CD14-positive monocyte (primary cell): Measurements from ENCODE around the gene GTPBP8. TPM values are rescaled to one million over a fixed set of nuclear protein-coding genes. Genes with fewer than 3 reads are reported as not detected.

Experiments
- DNase-seq, 3 donors: peaks; one replicate each; pipeline ENCODE4 v3.0.0-alpha.2; 2011 to 2022
- H2AFZ ChIP-seq: 2 replicates; pipeline ENCODE4 v1.6.0; 2012; ENCODE audit warnings: mild to moderate bottlenecking, low read depth, low read length, inconsistent platforms; ENCODE audit not compliant: insufficient read depth, poor library complexity, severe bottlenecking
- H3K27ac ChIP-seq, 2 donors: 1 replicate in 1 of 2; 2 replicates in 1 of 2; pipeline ENCODE4 v1.5.1; 2012 to 2013; ENCODE audit warnings: low read length in 2 of 2, control low read depth in 1 of 2, inconsistent platforms in 1 of 2, low read depth in 1 of 2, mild to moderate bottlenecking in 1 of 2
- H3K27me3 ChIP-seq, 2 donors: one replicate each; pipeline versions ENCODE4 v1.6.0 to v1.6.1; 2011 to 2013; ENCODE audit warnings: low read length in 2 of 2; ENCODE audit not compliant: control insufficient read depth in 2 of 2, insufficient read depth in 2 of 2
- H3K36me3 ChIP-seq, 2 donors: replicated peaks in 1 of 2; 1 replicate in 1 of 2; 2 replicates in 1 of 2; pipeline versions ENCODE4 v1.5.1 to v1.6.1; 2012 to 2013; ENCODE audit warnings: low read length in 2 of 2, control low read depth in 1 of 2, inconsistent platforms in 1 of 2, mild to moderate bottlenecking in 1 of 2; ENCODE audit not compliant: insufficient read depth in 2 of 2, control insufficient read depth in 1 of 2
- H3K4me1 ChIP-seq, 2 donors: 1 replicate in 1 of 2; 2 replicates in 1 of 2; pipeline versions ENCODE4 v1.5.1 to v1.6.1; 2012 to 2013; ENCODE audit warnings: low read length in 2 of 2, control low read depth in 1 of 2, inconsistent platforms in 1 of 2, mild to moderate bottlenecking in 1 of 2, moderate library complexity in 1 of 2; ENCODE audit not compliant: insufficient read depth in 2 of 2, control insufficient read depth in 1 of 2
- H3K4me2 ChIP-seq: replicated peaks from 2 replicates; pipeline ENCODE3; 2012; ENCODE audit warnings: low read length, moderate library complexity, mild to moderate bottlenecking; ENCODE audit not compliant: poor library complexity, severe bottlenecking; ENCODE audit errors: extremely low read depth
- H3K4me3 ChIP-seq, 3 experiments: fragments of 200-600 bp in 1 of 3; sonication (generic) in 1 of 3; replicated peaks in 1 of 3; 1 replicate in 2 of 3; 2 replicates in 1 of 3; pipeline ENCODE4 v1.5.1; 2011 to 2013; ENCODE audit warnings: low read length in 3 of 3, mild to moderate bottlenecking in 3 of 3, control low read depth in 2 of 3, low read depth in 2 of 3, inconsistent platforms in 1 of 3, moderate library complexity in 1 of 3
- H3K79me2 ChIP-seq: 2 replicates; pipeline ENCODE4 v1.6.0; 2012; ENCODE audit warnings: mild to moderate bottlenecking, control low read depth, inconsistent platforms, low read length, moderate library complexity; ENCODE audit not compliant: insufficient read depth
- H3K9ac ChIP-seq: 2 replicates; pipeline ENCODE4 v1.6.0; 2017; ENCODE audit warnings: low read length, mild to moderate bottlenecking; ENCODE audit not compliant: insufficient read depth, poor library complexity, severe bottlenecking
- H3K9me3 ChIP-seq, 2 donors: replicated peaks in 1 of 2; 1 replicate in 1 of 2; 2 replicates in 1 of 2; pipeline versions ENCODE4 v1.5.1 to v1.6.1; 2012 to 2013; ENCODE audit warnings: low read length in 2 of 2, control low read depth in 1 of 2; ENCODE audit not compliant: control insufficient read depth in 1 of 2, insufficient read depth in 1 of 2
- H4K20me1 ChIP-seq: 2 replicates; pipeline ENCODE4 v1.6.0; 2012; ENCODE audit warnings: mild to moderate bottlenecking, low read length, control low read depth, moderate library complexity; ENCODE audit not compliant: insufficient read depth
- H3K27ac Mint-ChIP-seq, 7 donors: one replicate each; pipeline ENCODE4 v1.8.0; 2020; ENCODE audit warnings: mild to moderate bottlenecking in 7 of 7, mixed read lengths in 7 of 7, moderate library complexity in 6 of 7, inconsistent platforms in 2 of 7
- H3K27me3 Mint-ChIP-seq, 3 donors: one replicate each; pipeline ENCODE4 v1.8.0; 2021 to 2022; ENCODE audit warnings: low read depth in 3 of 3, mild to moderate bottlenecking in 3 of 3, mixed read lengths in 3 of 3, moderate library complexity in 3 of 3, inconsistent platforms in 1 of 3
- H3K36me3 Mint-ChIP-seq, 2 donors: one replicate each; pipeline ENCODE4 v1.8.0; 2020; ENCODE audit warnings: mixed read lengths in 2 of 2, inconsistent platforms in 1 of 2, mild to moderate bottlenecking in 1 of 2
- H3K4me1 Mint-ChIP-seq: one replicate; pipeline ENCODE4 v1.8.0; 2020; ENCODE audit warnings: mild to moderate bottlenecking, mixed read lengths
- H3K4me3 Mint-ChIP-seq, 2 donors: one replicate each; pipeline ENCODE4 v1.8.0; 2020; ENCODE audit warnings: mild to moderate bottlenecking in 2 of 2, mixed read lengths in 2 of 2, moderate library complexity in 1 of 2
- H3K9me3 Mint-ChIP-seq, 7 donors: one replicate each; pipeline ENCODE4 v1.8.0; 2020 to 2022; ENCODE audit warnings: mixed read lengths in 7 of 7, mild to moderate bottlenecking in 6 of 7, moderate library complexity in 6 of 7, inconsistent platforms in 2 of 7
- WGBS: methylation state at CpG from one replicate; pipeline ENCODE4 v1.1.5; 2013; ENCODE audit warnings: missing lambda C conversion rate; ENCODE audit not compliant: insufficient coverage; 5-methylcytosine and 5-hydroxymethylcytosine counted together
- intact Hi-C, 2 donors: fragments of 100-400 bp; cut with micrococcal nuclease; formaldehyde crosslinking; loops; one replicate each; pipeline versions ENCODE4 v1.15.0 to v1.15.1; 2023
- polyA plus RNA-seq, 3 donors: library from polyadenylated mRNA; depleted of rRNA in 1 of 3; unstranded in 2 of 3; stranded (reverse) in 1 of 3; fragments of 300-500 nt in 2 of 3; fragments of >200 nt in 1 of 3; fragmentation: Illumina TruSeq in 2 of 3; gene quantifications; 1 replicate in 2 of 3; 2 replicates in 1 of 3; pipeline ENCODE4 v1.2.3, GENCODE V29; 2012 to 2021
- TF ChIP-seq, protein P1 (sequence below): fragments of 200-600 bp; IDR thresholded peaks from one replicate; pipeline ENCODE4 v1.8.0; 2022; ENCODE audit warnings: antibody characterized with exemption, mild to moderate bottlenecking

The GTPBP8 gene
- polyA plus RNA-seq, 3 donors: 6.0 to 10.8 (median 9.8) TPM

DNA sequence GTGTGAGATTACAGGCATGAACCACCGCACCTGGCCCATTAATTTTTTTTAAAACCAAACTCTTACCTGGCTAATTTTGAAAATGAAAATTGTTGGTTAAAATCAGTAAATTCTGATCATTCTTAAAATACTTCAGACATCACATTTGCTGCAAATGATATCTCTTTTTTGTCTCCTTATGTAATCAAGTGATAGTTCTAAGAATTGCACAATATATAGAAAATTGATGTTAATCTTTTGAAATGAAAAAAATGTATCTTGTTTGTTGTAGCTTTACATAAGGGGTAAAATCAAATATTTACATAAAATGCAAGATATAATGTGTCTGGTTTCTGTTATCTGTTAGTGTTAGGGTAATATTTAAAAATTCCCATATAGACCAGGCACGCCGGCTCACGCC lies 5.0 kb downstream of the GTPBP8 start:
- peaks cover 5 to 19% of the 10 kb centered on the region in 2 donors for H3K4me1 ChIP-seq
- no peak overlapping the region for H2AFZ ChIP-seq
- Mint-ChIP-seq H3K36me3 (peaks cover 31 to 44% of the 10 kb centered on the region in 2 donors), H3K4me3 (no peak overlapping the region), H3K27ac (no peak overlapping the region), H3K4me1 (peaks cover 20% of the 10 kb centered on the region), H3K27me3 (no peaks in the 10 kb centered on the region), H3K9me3 (no peaks in the 10 kb centered on the region)
- intact Hi-C loops: no loop called here
- H3K27ac ChIP-seq: no peak overlapping the region
- no peak overlapping the region for H3K4me3 ChIP-seq
- H3K36me3 ChIP-seq: peaks cover 29 to 52% of the 10 kb centered on the region in 2 donors
- H4K20me1 ChIP-seq: no peaks in the 10 kb centered on the region
- no peaks in the 10 kb centered on the region for H3K27me3 ChIP-seq
- TF ChIP-seq, protein P1, sequence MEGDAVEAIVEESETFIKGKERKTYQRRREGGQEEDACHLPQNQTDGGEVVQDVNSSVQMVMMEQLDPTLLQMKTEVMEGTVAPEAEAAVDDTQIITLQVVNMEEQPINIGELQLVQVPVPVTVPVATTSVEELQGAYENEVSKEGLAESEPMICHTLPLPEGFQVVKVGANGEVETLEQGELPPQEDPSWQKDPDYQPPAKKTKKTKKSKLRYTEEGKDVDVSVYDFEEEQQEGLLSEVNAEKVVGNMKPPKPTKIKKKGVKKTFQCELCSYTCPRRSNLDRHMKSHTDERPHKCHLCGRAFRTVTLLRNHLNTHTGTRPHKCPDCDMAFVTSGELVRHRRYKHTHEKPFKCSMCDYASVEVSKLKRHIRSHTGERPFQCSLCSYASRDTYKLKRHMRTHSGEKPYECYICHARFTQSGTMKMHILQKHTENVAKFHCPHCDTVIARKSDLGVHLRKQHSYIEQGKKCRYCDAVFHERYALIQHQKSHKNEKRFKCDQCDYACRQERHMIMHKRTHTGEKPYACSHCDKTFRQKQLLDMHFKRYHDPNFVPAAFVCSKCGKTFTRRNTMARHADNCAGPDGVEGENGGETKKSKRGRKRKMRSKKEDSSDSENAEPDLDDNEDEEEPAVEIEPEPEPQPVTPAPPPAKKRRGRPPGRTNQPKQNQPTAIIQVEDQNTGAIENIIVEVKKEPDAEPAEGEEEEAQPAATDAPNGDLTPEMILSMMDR: no peak
- no peak overlapping the region for H3K4me2 ChIP-seq
- peaks cover 40% of the 10 kb centered on the region for H3K79me2 ChIP-seq
- DNase-seq: no peak
- H3K9me3 ChIP-seq: no peaks in the 10 kb centered on the region
- WGBS: no CpG with 5 or more reads among the region's 4 CpGs
- H3K9ac ChIP-seq: no peak overlapping the region

DNA sequence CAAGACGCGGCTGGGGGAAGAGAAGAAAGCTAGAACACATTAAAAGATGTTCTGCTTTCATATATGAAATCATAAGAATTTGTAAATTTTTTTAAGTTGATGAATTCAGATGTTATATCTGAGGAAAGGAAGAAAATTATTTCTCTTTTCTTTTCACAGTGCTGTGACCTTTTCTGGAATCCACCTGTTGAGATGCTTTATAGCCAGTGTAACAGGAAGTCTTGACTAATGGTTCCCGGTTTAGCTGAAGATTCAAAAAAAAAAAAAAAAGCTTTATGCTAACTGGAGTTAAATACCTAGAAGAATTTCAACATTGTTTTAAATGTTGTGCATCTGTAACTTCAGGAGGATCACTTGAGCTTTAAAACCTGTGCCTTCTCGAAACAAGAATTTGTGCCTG lies 9.9 kb downstream of the GTPBP8 start:
- Histone ChIP-seq H3K4me2 (no peak overlapping the region), H3K9ac (no peak overlapping the region), H3K27ac (no peak overlapping the region), H3K79me2 (peaks cover 4% of the 10 kb centered on the region), H3K4me1 (no peaks in the 10 kb centered on the region), H3K4me3 (no peak overlapping the region), H4K20me1 (peaks cover 3% of the 10 kb centered on the region), H3K9me3 (no peaks in the 10 kb centered on the region), H3K36me3 (peaks cover 68 to 91% of the 10 kb centered on the region in 2 donors), H2AFZ (no peak overlapping the region), H3K27me3 (no peaks in the 10 kb centered on the region)
- Mint-ChIP-seq H3K9me3 (no peaks in the 10 kb centered on the region), H3K4me1 (peaks cover 3% of the 10 kb centered on the region), H3K4me3 (no peak overlapping the region), H3K36me3 (peaks cover 63 to 77% of the 10 kb centered on the region in 2 donors), H3K27ac (peak overlapping the region in 1 of 7 donors; percentile 26), H3K27me3 (peaks cover 0 to 1% (median 0%) of the 10 kb centered on the region in 3 donors)
- TF ChIP-seq, protein P1: no peak
- DNase-seq: no peak
- intact Hi-C loops: no loop called here
- WGBS: no CpG with 5 or more reads among the region's 4 CpGs
